GM12892 (cell line): ENCODE measurements around the gene MED31.

Source experiments
- POLR2A ChIP-seq: IDR thresholded peaks from 2 replicates; pipeline ENCODE4 v1.6.1; 2011; ENCODE audit warnings: low read depth, low read length, control low read depth
- POLR2AphosphoS5 ChIP-seq: IDR thresholded peaks from 2 replicates; pipeline ENCODE4 v1.6.1; 2011; ENCODE audit warnings: low read depth, low read length, control low read depth
- TAF1 ChIP-seq: IDR thresholded peaks from 2 replicates; pipeline ENCODE4 v1.6.1; 2011; ENCODE audit warnings: low read depth, mild to moderate bottlenecking, control low read depth, low read length, borderline replicate concordance

- no peak for TF ChIP-seq TAF1
- TF ChIP-seq POLR2A = no peak
- no peak for TF ChIP-seq POLR2AphosphoS5
Observed at GRCh38 chr17:6654841-6655731, 3.7 kb upstream of the MED31 start.
